KG1 (cell line): ENCODE measurements around the gene SH3TC2.
A peak's percentile ranks its signal among the peaks of the same experiment; 100 is the strongest.

ENCODE experiments used
- DNase-seq: peaks from one replicate; lab custom pipeline; 2025; lab: John Stamatoyannopoulos, UW

The SH3TC2 gene

DNA sequence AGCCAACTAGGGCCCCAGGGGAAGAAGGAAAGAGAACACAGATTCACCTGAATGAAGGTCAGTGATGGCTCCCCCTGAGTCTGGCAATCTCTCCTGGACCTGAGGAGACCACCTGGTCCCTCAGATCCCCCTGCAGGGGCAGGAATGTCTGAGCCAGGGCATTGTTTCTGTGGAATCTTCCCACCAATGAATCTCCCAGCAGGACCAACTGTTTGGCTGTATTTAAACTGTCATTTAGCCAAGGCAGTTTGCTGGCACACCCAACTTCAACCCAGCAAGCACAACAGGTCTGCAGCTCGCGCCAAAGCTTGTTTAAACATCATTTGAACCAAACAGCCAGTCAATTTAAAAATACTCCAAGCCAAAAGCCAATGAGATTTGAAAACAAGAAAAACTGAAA, 92.6 kb downstream of the SH3TC2 start:
- DNase-seq = no peak

DNA sequence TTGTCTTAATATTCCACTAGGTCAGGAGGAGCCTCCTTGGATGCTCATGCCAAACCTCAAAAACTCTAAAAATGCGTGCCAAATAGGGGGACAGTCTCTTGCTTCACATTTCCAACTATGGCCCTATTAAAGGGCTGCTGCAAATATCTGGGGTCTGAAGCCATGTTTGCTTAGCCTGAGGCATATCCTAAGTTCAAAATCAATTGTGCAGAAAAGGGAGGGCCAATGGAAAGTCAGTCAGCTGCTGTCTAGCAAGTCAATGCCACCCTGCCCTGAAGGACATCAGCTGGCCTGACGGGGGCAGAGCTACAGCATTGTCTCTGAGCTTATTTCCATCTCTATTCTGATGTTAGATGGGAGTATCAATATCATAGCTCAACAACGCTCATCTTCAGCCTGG, 93.6 kb downstream of the SH3TC2 start:
- no peak for DNase-seq

DNA sequence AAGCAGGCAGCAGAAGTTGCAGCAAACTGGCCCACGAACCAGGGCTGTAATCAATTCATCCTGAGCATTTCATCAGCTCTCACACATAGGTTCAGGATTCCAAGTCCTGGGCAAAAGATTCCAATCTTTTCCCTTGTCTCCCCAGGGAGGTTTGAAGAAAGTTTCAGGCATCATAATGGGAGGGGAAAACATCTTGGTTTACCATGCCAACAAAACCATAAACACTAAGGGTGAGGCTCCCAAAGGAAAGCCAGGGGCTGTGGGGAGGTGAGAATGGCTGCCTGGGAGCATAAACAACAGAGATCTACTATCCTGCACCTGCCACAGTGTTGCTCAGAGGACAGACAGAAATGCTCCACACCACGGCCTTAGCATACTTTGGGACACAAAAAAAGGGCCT, 94.6 kb downstream of the SH3TC2 start:
- no peak for DNase-seq

DNA sequence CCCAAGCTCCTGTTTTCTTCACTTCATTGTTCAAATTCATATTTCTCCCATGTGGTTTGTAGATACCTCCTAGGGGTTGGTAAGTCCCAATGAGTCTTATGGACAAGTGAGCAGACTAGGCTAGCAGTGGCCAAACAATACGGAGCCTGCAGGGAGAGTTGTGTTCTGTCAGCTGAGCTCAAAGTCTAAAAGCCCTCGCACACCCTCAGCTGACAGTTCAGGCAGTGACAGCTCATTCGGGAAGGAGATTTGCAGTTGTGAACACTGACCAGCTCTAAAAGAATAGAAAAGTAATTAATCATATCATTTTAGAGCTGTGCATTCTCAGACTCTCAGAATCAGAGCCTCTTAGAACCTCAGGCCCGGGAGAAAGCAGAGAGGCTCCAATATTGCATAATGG, 95.1 kb downstream of the SH3TC2 start:
- DNase-seq = no peak

DNA sequence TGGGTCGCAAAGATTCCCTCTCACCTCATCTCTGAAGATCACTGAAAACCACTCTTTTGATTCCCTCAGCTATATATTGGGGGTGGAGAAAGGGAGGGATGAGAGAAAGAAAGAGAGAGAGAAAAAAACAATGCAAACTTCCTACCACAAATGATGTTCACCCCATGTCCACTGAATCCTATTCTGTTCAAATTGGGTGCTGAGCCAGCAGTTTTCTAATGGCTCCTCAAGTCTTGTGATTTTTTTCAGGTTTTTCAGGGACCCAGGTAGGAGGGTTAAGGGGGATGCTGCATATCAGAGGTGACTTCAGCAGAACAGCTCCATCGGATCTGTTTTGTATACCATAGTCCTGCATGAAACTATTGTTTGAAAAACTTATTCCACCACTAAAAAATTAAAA, 95.9 kb downstream of the SH3TC2 start:
- no peak for DNase-seq

DNA sequence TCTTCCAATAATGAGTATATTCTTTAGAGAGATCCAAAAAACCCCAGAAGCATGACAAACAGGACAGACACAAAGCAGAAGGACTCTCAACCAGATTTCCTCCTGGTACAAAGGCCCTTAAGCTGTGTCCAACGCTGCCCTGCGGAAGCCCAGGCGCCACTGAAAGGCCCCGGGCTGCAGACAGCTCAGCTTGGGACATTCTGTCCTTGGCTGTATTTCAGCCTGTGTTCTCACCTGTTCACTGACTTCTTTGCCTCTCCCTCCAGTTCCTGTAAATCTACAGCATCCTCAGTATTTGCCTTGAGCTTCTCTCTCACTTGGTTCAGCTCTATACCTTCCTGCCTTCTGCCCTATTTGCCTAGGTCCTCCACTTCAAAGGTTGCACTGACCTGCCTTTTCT, 96.5 kb downstream of the SH3TC2 start:
- no peak for DNase-seq

DNA sequence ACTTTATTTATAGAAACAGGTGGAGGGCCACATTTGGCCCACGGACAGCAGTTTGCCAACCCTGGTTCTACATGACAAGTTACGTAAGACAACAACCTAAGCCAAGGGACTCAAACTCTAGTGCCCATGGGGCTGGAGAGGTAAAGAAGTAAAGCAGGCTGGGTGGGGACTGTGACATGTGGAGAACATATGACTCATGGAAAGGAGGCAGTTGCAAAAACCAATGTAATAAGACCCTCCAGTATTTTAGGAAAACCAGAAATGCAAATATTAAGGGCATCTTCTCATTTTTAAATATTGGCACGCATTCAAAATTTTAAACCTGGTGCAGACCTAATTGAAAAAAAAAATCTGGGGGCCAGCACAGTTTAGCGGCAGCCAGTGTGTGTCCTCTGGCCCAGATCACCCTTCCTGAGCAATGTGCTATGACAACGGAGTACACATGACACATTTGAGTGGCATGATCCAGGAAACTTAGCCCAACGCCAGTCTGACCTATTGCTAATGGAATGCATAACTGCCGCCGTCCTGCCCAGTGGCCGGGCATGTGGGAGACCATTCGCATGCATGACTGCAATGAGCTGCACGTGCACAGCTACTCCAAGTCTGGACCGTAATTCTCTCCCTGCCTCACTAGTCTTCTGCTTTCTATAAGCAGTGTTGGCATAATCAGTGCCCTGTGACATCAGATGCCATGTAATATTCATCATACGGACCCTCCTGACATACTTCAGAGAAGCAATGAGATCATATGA, 97.2 kb downstream of the SH3TC2 start:
- DNase-seq = no peak

DNA sequence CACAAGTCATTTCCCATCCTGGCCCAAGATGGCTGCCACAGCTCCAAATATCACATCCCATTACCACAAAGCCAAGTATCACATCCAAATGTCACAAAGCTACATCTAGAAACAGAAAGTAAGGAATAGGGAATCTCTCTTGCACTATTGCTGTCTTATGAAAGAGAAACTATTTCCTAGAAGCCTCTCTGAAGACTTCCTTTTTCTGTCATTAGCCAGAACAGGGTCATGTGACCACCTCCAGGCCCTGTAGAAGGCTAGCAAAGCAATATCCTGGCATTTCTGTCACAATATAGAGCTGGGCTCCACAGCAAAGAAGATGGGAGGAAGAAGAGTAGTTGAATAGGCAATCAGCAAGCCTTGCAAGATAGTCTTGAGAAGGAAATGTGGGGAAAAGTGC, 99.2 kb downstream of the SH3TC2 start:
- no peak for DNase-seq

DNA sequence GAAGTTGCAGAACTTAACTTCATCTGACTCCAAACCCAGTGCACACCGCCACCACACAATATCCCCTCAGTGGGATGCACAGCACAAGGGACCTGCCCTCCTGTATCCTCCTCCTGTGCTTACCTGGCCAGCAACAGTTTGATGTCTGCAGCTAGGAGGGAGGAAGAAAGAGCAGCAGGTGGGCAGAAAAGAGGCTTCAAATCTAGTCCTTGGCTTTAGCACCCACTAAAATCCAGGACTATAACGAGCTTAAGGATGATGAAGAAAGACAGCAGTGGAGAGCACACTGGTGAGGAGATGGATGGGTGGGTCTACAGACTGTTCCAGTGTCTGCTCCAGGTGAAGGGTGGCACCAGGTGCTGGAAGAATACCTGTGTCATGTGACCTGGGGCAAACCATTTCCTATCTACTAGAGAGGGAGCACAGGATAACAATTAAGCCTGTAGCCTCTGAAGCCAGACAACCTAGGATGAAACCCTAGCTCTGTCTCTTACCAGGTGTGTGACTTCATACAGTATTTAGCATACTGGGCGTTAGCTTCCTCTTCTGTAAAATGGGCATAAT, 100.0 kb downstream of the SH3TC2 start:
- no peak for DNase-seq

DNA sequence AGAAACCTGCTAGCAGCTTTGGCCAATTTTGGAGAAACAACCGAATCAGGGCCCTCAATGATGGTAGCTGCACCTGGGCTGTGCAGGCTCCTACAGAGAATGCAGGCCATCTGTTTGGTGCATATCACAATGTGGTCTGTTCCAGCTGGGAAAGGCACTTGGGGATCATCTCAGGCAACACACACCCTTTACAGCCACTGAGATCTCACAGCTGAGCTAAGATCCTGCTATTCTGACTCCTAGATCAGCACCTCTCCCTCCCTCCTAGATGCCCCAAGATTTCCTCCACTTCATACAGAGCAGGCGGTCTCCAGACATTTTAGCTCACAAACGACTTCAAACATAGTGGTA, 100.7 kb downstream of the SH3TC2 start:
- no peak for DNase-seq

DNA sequence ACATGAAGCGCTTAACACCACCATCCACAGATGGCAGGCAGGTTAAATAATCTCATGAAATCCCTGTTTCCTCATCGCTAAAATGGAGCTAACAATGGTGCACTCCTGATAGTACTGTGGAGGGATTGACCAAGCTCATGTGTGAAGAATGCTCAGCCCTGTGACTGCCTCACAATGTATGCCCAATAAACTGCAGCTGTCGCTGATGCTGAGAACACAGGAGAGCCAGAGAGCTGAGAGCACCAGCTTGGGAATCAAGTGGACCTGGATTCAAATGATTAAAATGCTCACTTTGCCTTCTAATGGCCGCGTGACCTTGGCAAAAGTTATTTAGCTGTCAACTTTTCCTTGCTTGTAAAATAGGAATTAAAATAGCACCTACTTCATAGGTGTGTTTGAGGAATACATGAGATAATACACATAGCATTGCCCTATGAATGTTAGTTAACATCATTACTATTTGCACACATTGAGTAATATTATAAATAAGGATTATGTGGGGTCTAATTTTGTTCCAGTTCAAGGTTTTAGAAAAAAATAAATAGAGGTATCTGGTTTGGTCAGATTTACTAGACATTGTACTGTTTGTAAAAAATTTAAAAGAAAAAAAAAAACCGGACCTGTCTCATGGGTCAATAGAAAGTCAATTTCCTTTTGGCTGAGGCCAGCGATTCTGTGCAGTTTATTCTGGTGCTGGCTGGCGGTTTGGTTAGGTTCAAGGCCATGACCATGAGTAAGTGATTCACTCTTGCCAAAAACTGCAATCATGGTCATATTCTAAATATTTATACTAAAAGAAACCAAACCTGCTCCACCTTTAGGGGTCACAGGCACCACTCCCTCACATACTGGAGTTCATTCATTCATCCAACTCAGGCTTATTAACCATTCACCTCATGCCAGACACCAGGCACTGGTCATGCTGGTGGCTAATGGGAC, 101.3 kb downstream of the SH3TC2 start:
- DNase-seq = no peak

DNA sequence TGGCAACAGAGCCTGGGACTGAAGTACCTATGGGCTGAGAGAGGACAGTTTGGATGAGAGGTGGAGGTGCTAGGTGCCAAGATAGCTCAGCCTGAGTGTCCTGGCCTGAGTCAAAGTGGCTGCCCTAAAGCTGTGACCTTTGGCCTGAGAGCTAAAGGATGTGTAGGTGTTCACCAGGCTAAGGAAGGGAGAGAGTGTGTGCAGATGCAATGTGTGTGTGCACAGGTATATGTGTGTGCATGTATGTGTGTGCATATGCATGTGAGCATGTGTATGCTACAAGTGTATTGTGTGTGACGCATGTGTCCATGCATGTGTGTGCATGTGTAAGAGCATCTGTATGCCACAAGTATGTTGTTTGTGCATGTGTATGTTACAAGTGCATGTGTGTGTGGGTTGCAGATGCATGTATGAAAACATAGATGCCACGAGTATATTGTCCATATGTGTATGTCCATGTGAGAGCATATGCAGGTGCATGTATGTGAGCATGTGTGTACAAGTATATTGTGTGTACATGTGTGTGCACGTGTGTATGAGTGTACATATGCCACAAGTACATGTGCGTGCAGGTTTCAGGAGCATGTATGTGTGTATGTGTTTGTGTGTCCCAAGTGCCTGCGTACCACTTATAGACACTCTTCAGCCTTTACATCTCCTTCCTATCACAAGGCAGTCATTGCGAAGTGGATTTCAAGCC, 102.6 kb downstream of the SH3TC2 start:
- DNase-seq = no peak

DNA sequence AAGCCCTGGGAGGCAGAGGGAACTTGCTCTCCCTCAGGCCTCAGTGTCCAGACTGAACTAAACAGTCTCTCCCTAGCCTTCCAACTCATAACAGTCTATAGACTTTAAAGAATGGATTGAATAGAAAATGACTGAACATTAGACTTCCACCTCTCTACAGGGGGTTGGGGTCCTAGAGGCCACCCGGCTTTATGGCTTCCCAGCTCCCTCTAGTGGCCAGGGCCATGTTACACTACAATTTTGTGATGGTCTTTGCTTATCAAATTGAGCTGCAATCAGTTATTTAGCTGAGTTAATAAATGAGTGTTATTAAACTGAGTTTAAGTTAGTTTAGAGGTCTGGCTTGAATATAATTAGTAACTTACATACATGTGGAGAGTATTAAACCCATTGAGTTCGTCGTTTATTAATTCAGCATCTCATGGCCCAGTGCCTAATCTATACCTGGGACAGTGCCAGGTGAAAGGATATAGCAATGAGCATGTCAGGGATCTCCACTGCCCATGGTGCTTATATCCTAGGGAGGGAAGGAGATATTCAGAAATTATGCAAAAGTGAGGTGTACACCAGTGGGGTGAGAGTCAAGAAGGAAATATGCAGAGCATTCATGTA, 105.2 kb downstream of the SH3TC2 start:
- peak; percentile 1 for DNase-seq

DNA sequence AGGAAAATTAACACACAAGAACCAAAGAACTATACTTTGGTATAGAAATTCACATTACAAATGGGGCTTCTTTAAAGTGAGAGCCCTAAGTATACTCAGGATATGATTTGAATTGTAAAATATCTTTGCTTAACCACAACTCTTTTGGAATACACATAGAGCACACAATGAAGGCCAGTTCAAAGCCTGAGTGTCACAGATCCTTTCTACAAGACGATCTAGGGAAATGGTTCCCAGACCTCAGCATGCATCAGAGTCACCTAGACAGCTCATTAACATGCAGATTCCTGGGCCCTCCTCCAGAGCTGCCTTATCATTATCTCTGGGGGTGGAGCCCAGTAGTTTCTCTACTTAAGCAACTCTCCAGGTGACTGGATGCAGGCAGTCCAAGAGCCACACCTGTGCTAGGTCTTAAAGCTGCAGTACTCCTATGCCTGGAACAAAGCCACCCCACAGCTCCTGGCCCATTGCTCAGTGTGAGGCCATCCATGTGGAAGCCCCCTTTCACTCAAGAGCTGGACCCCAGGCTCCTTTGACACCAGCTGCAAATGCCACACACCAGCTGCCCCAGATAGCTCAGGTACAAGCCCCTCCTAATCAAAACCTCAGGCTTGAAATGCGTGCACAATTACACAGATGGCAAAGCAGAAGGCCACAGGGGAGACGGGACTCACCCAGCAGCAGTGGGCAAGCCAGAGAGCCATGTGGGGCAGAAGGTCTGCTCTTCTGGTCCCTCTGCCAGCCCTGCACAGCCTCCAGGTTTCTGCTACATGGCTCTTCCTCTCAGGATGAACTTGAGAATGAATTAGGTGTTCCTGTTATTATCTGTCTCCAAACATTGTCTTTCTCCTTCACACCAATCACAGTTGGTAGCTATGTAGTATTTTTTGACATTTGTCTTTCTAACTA, 106.1 kb downstream of the SH3TC2 start:
- no peak for DNase-seq
